T-helper 17 cell (primary cell): ENCODE data around the gene FRMD4A. TPM values are rescaled to one million over a fixed set of nuclear protein-coding genes. Genes with fewer than 3 reads are reported as not detected.
"Not testable (repeated sequence)": the region's sequence is repeated elsewhere in the genome, so short reads cannot be mapped to it uniquely, and the experiment has no call there.

Experiments
- ATAC-seq: fragments of 150-1000 bp; cut with Tn5 transposase; 2 replicates; pipeline ENCODE4 v1.10.0; 2021; ENCODE audit warnings: mild to moderate bottlenecking, moderate library complexity
- DNase-seq, 3 donors: peaks; one replicate each; pipeline versions ENCODE4 v3.0.0 to v3.0.0-alpha.2; 2020 to 2021
- H3K9me3 ChIP-seq: one replicate; pipeline ENCODE4 v1.7.0; 2013; ENCODE audit warnings: low read length, mild to moderate bottlenecking; ENCODE audit not compliant: control insufficient read depth, poor library complexity, severe bottlenecking
- H3K27ac Mint-ChIP-seq: one replicate; pipeline ENCODE4 v1.8.0; 2022; ENCODE audit warnings: mild to moderate bottlenecking, moderate library complexity, mixed read lengths
- H3K27me3 Mint-ChIP-seq: one replicate; pipeline ENCODE4 v1.8.0; 2022; ENCODE audit warnings: mixed read lengths
- H3K36me3 Mint-ChIP-seq: one replicate; pipeline ENCODE4 v1.8.0; 2022; ENCODE audit warnings: low read depth, mixed read lengths
- H3K4me1 Mint-ChIP-seq: one replicate; pipeline ENCODE4 v1.8.0; 2022; ENCODE audit warnings: mild to moderate bottlenecking, mixed read lengths
- H3K4me3 Mint-ChIP-seq: one replicate; pipeline ENCODE4 v1.8.0; 2022; ENCODE audit warnings: mild to moderate bottlenecking, moderate library complexity, mixed read lengths
- total RNA-seq, 4 donors: library from RNA in 2 of 4; stranded (reverse) in 2 of 4; gene quantifications; one replicate each; pipeline ENCODE4 v1.2.3 and lab custom pipeline; 2022 to 2026

FRMD4A gene
- total RNA-seq, 2 donors from 2014 or later, result 1.3 to 2.7 TPM

- H3K27ac Mint-ChIP-seq, result not testable (repeated sequence)
Measured at GRCh38 chr10:13715596-13715995, 615.1 kb downstream of the FRMD4A start.

GRCh38 chr10:13715100-13715499, 615.6 kb downstream of the FRMD4A start:
- Mint-ChIP-seq H3K27me3 (peaks cover 4% of the 10 kb centered on the region), H3K36me3 (no peaks in the 10 kb centered on the region)
- ATAC-seq, result no peak

More at GRCh38 chr10:13715596-13715995, 615.1 kb downstream of the FRMD4A start:
- peaks cover 16% of the 10 kb centered on the region for H3K4me1 Mint-ChIP-seq
- not testable (repeated sequence) for ATAC-seq, H3K36me3 Mint-ChIP-seq, H3K27me3 Mint-ChIP-seq, DNase-seq, H3K9me3 ChIP-seq, H3K4me3 Mint-ChIP-seq

GRCh38 chr10:13712837-13713581, 617.7 kb downstream of the FRMD4A start:
- no peak overlapping the region for H3K4me3 Mint-ChIP-seq
- H3K9me3 ChIP-seq, result no peaks in the 10 kb centered on the region
- H3K27ac Mint-ChIP-seq, result no peak overlapping the region
- H3K27me3 Mint-ChIP-seq, result peaks cover 18% of the 10 kb centered on the region
- ATAC-seq (peak; percentile 50), DNase-seq (no peak)
- H3K36me3 Mint-ChIP-seq, result no peaks in the 10 kb centered on the region
- H3K4me1 Mint-ChIP-seq, result peaks cover 14% of the 10 kb centered on the region

More at GRCh38 chr10:13715100-13715499, 615.6 kb downstream of the FRMD4A start:
- Mint-ChIP-seq H3K4me1 (peaks cover 16% of the 10 kb centered on the region), H3K4me3 (no peak overlapping the region), H3K27ac (no peak overlapping the region)
- no peak for DNase-seq
- no peaks in the 10 kb centered on the region for H3K9me3 ChIP-seq

- Mint-ChIP-seq H3K27me3 (peaks cover 24% of the 10 kb centered on the region), H3K4me1 (peaks cover 13% of the 10 kb centered on the region), H3K27ac (no peak overlapping the region), H3K4me3 (no peak overlapping the region), H3K36me3 (no peaks in the 10 kb centered on the region)
- DNase-seq, result no peak
- ATAC-seq, result no peak
- H3K9me3 ChIP-seq, result no peaks in the 10 kb centered on the region
Measured at GRCh38 chr10:13712476-13712836, 618.3 kb downstream of the FRMD4A start.

- no peak overlapping the region for H3K27ac Mint-ChIP-seq
- no peaks in the 10 kb centered on the region for H3K36me3 Mint-ChIP-seq
- ATAC-seq, result no peak
- H3K9me3 ChIP-seq, result no peaks in the 10 kb centered on the region
- H3K27me3 Mint-ChIP-seq, result peaks cover 35% of the 10 kb centered on the region
- DNase-seq, result no peak
- H3K4me1 Mint-ChIP-seq, result peaks cover 21% of the 10 kb centered on the region
- no peak overlapping the region for H3K4me3 Mint-ChIP-seq
Measured at GRCh38 chr10:13711291-13711690, 619.4 kb downstream of the FRMD4A start.

- Mint-ChIP-seq H3K27ac (no peak overlapping the region), H3K27me3 (peaks cover 47% of the 10 kb centered on the region), H3K4me1 (peaks cover 21% of the 10 kb centered on the region), H3K4me3 (no peak overlapping the region), H3K36me3 (no peaks in the 10 kb centered on the region)
- DNase-seq (no peak), ATAC-seq (no peak)
- H3K9me3 ChIP-seq, result no peaks in the 10 kb centered on the region
Measured at GRCh38 chr10:13709931-13710650, 620.6 kb downstream of the FRMD4A start.

GRCh38 chr10:13708256-13708990, 622.3 kb downstream of the FRMD4A start:
- Mint-ChIP-seq H3K27ac (no peak overlapping the region), H3K36me3 (no peaks in the 10 kb centered on the region), H3K27me3 (peaks cover 63% of the 10 kb centered on the region), H3K4me1 (peaks cover 21% of the 10 kb centered on the region), H3K4me3 (peak overlapping the region; percentile 50)
- ATAC-seq, result no peak
- H3K9me3 ChIP-seq, result no peaks in the 10 kb centered on the region
- DNase-seq, result no peak

- DNase-seq, result no peak
- H3K4me3 Mint-ChIP-seq, result peak overlapping the region; percentile 50
- ATAC-seq, result no peak
- H3K36me3 Mint-ChIP-seq, result no peaks in the 10 kb centered on the region
- H3K9me3 ChIP-seq, result no peaks in the 10 kb centered on the region
- no peak overlapping the region for H3K27ac Mint-ChIP-seq
- H3K4me1 Mint-ChIP-seq, result peaks cover 19% of the 10 kb centered on the region
- peaks cover 74% of the 10 kb centered on the region for H3K27me3 Mint-ChIP-seq
Measured at GRCh38 chr10:13707156-13707881, 623.4 kb downstream of the FRMD4A start.

- Mint-ChIP-seq H3K36me3 (no peaks in the 10 kb centered on the region), H3K4me1 (peaks cover 16% of the 10 kb centered on the region), H3K4me3 (peak overlapping the region; percentile 28), H3K27me3 (peaks cover 81% of the 10 kb centered on the region), H3K27ac (no peak overlapping the region)
- DNase-seq, result no peak
- no peak for ATAC-seq
- no peaks in the 10 kb centered on the region for H3K9me3 ChIP-seq
Measured at GRCh38 chr10:13706604-13707003, 624.1 kb downstream of the FRMD4A start.

GRCh38 chr10:13706175-13706574, 624.5 kb downstream of the FRMD4A start:
- Mint-ChIP-seq H3K27me3 (peaks cover 84% of the 10 kb centered on the region), H3K4me1 (peaks cover 16% of the 10 kb centered on the region), H3K4me3 (no peak overlapping the region), H3K27ac (no peak overlapping the region), H3K36me3 (no peaks in the 10 kb centered on the region)
- no peaks in the 10 kb centered on the region for H3K9me3 ChIP-seq
- DNase-seq (no peak), ATAC-seq (no peak)

GRCh38 chr10:13705526-13706174, 625.1 kb downstream of the FRMD4A start:
- no peak for ATAC-seq
- peak overlapping the region; percentile 21 for H3K27ac Mint-ChIP-seq
- no peak for DNase-seq
- H3K36me3 Mint-ChIP-seq, result no peaks in the 10 kb centered on the region
- peaks cover 16% of the 10 kb centered on the region for H3K4me1 Mint-ChIP-seq
- H3K27me3 Mint-ChIP-seq, result peaks cover 84% of the 10 kb centered on the region
- H3K9me3 ChIP-seq, result no peaks in the 10 kb centered on the region
- H3K4me3 Mint-ChIP-seq, result no peak overlapping the region

- ATAC-seq, result no peak
- H3K4me3 Mint-ChIP-seq, result no peak overlapping the region
- H3K27ac Mint-ChIP-seq, result peak overlapping the region; percentile 21
- DNase-seq, result no peak
- peaks cover 79% of the 10 kb centered on the region for H3K27me3 Mint-ChIP-seq
- H3K9me3 ChIP-seq, result no peaks in the 10 kb centered on the region
- H3K36me3 Mint-ChIP-seq, result no peaks in the 10 kb centered on the region
- H3K4me1 Mint-ChIP-seq, result peaks cover 16% of the 10 kb centered on the region
Measured at GRCh38 chr10:13704964-13705363, 625.8 kb downstream of the FRMD4A start.
